Ishikawa (cell line): Measurements from ENCODE around the gene FAM234B.

ENCODE experiments used
- CEBPB ChIP-seq: IDR thresholded peaks from 2 replicates; pipeline ENCODE4 v1.6.1; 2012
- CREB1 ChIP-seq: IDR thresholded peaks from 2 replicates; pipeline ENCODE4 v1.6.1; 2012; ENCODE audit warnings: low read depth
- EP300 ChIP-seq: IDR thresholded peaks from 2 replicates; pipeline ENCODE4 v1.6.1; 2012; ENCODE audit warnings: borderline replicate concordance
- FOXM1 ChIP-seq: IDR thresholded peaks from 2 replicates; pipeline ENCODE4 v1.6.1; 2012; ENCODE audit warnings: low read depth, borderline replicate concordance
- NFIC ChIP-seq: IDR thresholded peaks from 2 replicates; pipeline ENCODE4 v1.6.1; 2012
- RAD21 ChIP-seq: IDR thresholded peaks from 2 replicates; pipeline ENCODE4 v1.6.1; 2012; ENCODE audit warnings: low read depth
- TAF1 ChIP-seq: IDR thresholded peaks from 2 replicates; pipeline ENCODE4 v1.6.1; 2012; ENCODE audit warnings: low read depth, mild to moderate bottlenecking
- TEAD4 ChIP-seq: IDR thresholded peaks from 2 replicates; pipeline ENCODE4 v1.6.1; 2012
- YY1 ChIP-seq: IDR thresholded peaks from 2 replicates; pipeline ENCODE4 v1.6.1; 2012; ENCODE audit warnings: low read depth
- ZBTB7A ChIP-seq: IDR thresholded peaks from 2 replicates; pipeline ENCODE4 v1.6.1; 2012; ENCODE audit warnings: low read depth
- TF ChIP-seq, protein P1 (sequence below): IDR thresholded peaks from 2 replicates; pipeline ENCODE4 v1.6.1; 2012
- TF ChIP-seq, protein P2 (sequence below): IDR thresholded peaks from 2 replicates; pipeline ENCODE4 v1.6.1; 2012; ENCODE audit warnings: low read depth, mild to moderate bottlenecking

DNA sequence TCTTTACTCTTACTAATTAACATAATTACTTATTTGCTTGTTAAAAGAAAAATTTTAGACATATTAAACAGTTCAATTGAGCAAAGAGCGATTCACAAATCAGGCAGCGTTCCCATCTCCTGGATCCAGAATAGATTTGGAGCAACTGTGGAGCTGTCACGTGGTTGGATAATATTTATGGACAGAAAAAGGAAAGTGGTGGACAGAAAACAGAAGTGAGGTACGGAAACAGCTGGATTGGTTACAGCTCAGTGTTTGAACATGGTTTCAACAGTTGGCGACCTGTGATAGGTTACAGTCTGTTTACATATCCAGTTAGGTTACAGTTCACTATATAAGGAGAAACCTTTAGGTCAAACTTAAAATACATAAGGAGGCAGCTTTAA lies 19.7 kb upstream of the FAM234B start:
- no peak for TF ChIP-seq RAD21
- no peak for TF ChIP-seq EP300
- no peak for TF ChIP-seq CEBPB
- no peak for TF ChIP-seq CREB1
- no peak for TF ChIP-seq TAF1
- TF ChIP-seq NFIC, result no peak
- TF ChIP-seq TEAD4, result no peak
- TF ChIP-seq, protein P1, sequence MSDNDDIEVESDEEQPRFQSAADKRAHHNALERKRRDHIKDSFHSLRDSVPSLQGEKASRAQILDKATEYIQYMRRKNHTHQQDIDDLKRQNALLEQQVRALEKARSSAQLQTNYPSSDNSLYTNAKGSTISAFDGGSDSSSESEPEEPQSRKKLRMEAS, result no peak
- TF ChIP-seq, protein P2, sequence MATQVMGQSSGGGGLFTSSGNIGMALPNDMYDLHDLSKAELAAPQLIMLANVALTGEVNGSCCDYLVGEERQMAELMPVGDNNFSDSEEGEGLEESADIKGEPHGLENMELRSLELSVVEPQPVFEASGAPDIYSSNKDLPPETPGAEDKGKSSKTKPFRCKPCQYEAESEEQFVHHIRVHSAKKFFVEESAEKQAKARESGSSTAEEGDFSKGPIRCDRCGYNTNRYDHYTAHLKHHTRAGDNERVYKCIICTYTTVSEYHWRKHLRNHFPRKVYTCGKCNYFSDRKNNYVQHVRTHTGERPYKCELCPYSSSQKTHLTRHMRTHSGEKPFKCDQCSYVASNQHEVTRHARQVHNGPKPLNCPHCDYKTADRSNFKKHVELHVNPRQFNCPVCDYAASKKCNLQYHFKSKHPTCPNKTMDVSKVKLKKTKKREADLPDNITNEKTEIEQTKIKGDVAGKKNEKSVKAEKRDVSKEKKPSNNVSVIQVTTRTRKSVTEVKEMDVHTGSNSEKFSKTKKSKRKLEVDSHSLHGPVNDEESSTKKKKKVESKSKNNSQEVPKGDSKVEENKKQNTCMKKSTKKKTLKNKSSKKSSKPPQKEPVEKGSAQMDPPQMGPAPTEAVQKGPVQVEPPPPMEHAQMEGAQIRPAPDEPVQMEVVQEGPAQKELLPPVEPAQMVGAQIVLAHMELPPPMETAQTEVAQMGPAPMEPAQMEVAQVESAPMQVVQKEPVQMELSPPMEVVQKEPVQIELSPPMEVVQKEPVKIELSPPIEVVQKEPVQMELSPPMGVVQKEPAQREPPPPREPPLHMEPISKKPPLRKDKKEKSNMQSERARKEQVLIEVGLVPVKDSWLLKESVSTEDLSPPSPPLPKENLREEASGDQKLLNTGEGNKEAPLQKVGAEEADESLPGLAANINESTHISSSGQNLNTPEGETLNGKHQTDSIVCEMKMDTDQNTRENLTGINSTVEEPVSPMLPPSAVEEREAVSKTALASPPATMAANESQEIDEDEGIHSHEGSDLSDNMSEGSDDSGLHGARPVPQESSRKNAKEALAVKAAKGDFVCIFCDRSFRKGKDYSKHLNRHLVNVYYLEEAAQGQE, result no peak
- TF ChIP-seq ZBTB7A, result no peak
- TF ChIP-seq YY1, result no peak
- TF ChIP-seq FOXM1, result no peak
